Measurements from ENCODE around the gene PHLDA1.
"Not testable (repeated sequence)": the region's sequence is repeated elsewhere in the genome, so short reads cannot be mapped to it uniquely, and the experiment has no call there.

Gene PHLDA1

DNA sequence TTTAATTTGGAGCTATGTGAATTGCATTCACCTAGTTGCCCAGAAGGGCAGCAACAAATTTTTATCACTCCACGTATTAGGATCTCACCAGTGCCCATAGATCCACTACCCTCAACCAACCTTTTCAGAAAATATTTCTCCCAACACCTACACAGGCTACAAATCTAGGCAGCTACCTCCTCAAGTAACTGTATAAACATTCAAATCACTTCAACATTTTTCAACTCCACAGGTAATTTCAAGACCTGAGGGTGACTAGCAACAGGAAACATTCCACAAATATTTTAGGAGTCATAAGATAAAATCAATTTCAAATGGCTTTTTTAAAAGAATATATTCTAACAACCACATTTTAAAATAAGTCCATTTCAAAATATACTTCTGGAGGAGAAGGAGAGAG is 12.9 kb downstream of the PHLDA1 start:
- DNase-seq (ENCODE audit: low read depth) = no peak

DNA sequence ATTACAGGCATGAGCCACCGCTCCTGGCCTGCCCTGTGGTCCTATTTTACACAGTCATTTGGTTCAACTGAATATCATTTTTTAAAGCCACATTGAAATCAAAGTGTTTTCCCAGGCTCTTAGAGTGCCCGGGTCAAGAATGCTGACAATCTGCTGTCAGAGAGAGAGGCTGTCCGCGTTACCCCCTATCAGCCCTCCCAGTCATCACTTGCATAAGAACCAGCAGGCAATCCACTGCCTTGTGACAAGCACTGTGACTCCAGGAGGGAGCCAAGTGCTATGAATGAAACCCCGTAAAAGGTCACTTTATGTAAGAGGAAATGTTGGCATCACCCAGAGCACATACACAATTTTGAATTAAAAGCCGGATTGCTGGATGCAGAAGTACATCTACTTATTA is 13.5 kb downstream of the PHLDA1 start:
- DNase-seq (ENCODE audit: low read depth) = no peak

DNA sequence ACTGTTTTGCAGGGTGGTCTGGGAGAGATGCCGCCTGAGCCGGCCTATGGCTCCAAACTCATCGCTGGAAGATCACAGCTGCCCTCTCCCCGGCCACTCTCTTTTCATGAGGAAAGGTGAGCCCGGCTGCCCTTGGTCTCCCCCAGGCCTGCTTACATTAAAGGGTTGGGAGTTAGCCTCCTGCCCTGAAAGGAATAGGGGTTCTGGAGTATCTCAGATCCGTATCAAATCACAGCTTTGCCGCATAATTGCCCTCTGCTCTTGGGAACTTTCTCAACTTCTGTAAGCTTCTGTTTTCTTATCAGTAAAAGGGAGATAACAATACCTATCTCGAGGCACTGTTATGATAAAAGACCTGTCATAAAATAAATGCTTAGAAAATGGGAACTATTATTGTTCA is 17.6 kb downstream of the PHLDA1 start:
- DNase-seq (ENCODE audit: low read depth) = no peak

DNA sequence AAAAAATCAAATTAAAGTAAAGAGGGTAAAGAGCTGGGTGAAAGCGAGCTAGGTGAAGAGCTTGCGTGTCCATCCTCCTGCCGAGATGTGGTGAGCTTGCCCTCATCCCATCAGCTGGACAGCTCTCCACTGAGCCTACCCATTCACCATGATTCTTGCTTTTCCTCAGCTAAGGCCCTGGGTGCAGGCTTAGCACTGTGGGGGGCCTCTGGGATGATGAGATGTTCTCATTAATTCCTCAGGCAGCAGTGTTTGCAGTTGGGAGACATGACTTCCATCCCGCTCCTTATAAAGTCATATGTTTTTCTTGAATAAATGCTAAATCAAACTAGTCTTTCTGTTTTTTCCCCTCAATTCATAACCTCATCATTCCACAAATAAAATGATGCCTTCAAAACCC is 18.0 kb downstream of the PHLDA1 start:
- DNase-seq (ENCODE audit: low read depth) = no peak

DNA sequence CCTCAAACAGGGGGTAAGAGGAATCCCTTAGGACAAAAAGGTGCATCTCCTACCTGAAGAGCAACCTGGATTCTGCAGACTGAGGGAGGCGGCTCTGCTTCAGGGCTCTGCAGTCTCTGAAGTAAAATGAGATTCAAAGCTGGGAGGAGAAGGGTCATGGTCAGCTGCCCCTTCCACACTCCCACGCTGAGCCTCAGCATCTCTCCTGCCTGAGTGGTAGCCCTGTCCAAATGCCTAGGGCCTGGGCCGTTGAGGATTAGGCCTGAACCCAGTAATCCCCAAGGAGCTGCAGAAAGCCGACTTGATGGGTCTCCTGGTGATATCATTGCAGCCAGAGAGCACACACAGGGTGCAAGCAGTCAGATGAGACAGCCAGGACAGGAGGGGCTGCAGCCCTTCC is 18.9 kb downstream of the PHLDA1 start:
- no peak for DNase-seq (ENCODE audit: low read depth)

DNA sequence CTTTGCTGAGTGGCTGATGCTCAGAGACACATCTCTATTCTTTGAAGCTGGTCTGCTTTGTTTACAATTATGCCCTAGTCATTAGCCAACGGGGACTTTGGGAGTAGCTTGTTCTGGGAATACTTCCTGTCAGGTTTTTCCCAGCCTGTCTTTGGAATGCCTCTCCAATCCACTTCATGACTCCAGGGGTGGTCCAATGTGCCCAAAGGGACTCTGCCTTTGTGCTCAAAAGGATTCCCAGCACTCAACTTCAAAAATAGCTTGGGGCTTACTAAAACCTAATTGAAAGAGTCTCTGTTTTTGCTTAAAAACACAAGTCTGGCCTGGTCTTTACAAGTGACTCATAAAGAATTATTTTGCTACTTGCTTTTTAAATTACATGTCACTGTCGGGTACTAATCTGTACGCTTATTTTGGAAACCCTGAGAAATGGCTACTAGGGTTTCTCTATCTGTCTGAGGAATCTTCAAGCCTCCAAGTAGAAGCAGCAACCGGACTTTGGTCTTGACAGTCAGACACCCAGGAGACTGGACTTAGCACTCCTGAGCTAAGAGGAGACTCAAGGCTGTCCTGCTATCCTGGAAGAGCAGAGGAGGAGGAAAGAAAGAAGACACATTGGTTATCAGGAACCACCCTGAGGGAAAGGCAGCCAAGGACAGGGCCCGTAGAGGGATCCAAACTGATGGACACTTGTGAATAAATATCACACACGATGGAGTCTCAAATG is 20.7 kb downstream of the PHLDA1 start:
- DNase-seq (ENCODE audit: low read depth) = no peak

DNA sequence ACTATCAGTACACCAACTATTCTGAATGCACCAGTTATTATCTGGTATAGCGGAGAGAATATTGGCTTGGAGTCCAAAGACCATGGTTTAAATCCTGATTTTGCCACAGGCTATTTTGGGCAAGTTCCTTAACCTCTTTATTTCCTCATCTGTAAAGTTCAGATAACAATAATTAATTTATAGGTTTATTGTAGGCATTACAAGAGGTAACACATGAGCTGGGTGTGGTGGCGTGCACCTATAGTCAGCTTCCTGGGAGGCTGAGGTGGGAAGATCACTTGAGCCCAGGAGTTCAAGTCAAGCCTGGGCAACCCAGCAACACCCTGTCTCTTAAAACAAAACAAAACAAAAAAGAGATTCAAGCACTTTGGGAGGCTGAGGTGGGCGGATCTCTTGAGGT is 23.1 kb downstream of the PHLDA1 start:
- DNase-seq (ENCODE audit: low read depth) = no peak

DNA sequence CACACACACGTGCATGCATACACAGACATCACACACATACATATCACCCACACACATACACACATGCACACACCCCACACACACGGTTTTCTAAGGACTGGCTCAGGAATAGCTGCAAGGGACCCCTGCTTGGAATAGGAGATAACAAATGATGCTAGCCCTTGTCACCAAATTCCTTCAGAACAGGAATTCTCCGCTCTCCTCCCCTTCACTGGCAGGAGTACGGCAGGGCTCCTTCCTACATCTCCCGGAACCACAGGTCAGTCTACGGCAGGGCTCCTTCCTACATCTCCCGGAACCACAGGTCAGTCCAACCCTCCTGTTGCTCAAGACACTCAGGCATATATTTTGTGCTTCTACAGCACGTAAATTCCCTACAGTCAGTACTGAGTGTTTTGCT is 23.9 kb downstream of the PHLDA1 start:
- no peak for DNase-seq (ENCODE audit: low read depth)

DNA sequence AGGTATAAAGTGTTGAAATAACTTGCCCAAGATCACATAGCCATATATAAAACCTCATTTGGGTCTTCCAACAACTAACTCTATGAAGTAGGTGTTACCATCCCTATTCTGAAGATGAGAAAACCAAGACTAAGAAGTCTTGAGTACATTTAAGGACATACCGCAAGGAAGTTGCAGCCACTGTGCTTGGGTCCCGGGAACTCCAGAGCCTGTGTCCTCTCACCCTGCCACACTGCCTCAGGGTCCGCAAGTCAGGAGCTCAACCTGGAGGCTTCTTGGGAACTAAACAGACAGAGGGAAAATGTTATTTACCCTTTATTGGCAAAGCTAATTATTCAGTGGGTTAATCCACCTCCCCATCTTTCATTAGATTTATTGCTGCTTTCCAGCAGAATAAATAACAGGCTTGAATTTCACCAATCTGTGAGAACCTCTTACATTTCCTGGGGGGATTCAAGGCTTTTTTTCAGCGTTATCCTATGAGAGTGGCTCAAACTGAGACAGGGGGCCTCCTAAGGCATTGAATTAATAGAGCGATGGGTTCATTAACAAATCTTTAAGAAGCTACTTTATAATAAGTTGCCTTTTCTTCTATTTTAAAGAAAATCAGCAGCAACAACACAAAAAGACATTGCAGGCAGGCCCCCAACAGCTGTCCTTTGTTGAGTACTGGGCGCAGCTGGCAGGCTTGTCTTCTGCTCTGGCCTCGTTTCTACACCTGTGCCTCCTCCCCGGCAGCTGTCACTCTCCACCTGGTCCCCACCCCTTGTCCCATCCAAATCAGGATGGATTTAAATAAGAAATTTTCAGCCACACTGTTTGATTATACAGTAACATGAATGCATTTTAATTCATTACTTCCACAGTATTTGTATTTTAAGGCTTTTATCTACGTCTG is 25.3 kb downstream of the PHLDA1 start:
- DNase-seq (ENCODE audit: low read depth) = no peak

DNA sequence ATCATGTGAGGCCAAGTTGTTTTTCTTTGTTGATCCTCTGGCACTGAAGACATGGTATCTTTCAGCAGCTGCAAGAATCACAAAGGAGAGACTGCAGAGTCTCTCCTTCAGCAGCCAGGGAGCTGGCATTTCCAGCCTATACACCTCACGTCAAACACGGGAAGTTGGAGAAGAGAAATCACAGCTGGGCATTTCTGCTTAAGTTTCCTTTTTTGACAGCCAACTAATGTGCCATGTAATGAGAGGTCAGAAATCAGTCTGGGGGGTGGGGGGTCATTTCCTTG is 28.3 kb downstream of the PHLDA1 start:
- DNase-seq (ENCODE audit: low read depth) = no peak

DNA sequence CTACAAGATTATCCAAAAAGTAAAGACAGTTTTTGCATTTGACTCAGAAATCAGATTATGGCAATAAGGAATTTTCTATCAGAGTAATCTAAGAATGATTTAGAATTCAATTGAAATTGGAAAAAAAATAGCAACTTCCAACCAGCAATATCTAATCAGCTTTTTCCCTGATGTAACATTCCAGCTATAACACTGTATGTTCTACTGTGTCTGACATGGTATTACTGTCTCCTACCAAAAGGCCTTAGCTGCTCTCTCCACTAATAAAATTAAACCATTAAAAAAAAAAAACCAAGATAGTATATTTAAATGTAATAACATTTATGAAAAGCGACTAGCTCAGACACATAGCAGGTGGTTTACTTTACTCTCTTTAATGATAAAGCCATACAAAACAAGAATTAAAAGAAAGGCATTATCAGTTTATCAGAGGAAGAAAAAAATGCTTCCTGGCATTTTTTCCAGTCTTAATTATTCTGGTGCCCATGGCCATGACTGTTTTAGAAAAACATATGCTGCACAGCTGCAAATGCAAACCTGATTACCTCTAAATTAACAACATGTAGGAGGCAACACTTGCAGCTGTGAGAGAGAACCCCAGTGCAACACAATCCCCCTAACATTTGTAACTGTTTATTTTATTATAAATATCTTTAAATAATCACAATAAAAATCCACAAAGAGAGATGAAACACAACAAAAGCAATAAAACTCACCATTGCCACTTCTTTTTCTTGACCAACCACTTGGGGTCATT is 28.8 kb downstream of the PHLDA1 start:
- DNase-seq (ENCODE audit: low read depth) = no peak

DNA sequence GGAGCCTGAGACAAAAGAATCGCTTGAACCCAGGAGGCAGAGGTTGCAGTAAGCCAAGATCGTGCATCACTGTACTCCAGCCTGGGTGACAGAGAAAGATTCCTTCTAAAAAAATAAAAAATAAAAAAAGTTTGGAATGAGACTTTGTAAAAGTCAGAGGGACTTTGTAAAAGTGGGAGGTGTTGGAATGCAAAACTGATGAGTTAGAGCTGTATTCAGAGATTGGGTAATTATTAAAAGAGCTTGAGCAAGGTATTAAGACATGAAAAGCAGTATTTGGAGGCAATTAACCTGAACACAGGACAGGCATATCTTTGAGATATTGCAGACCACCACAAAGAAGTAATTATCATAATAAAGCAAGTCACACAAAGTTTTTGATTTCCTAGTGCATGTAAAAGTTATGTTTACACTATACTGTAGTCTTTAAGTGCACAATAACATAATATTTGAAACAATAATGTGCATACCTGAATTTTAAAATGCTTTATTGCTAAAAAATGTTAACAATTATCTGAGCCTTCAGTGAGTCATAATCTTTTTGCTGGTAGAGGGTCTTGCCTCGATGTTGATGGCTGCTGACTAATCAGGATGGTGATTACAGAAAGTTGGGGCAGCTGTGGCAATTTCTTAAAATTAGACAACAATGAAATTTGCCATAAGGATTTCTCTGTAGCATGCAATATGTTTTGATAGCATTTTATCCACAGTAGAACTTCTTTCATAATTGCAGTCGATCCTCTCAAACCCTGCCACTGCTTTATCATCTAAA is 33.1 kb downstream of the PHLDA1 start:
- no peak for DNase-seq (ENCODE audit: low read depth)

DNA sequence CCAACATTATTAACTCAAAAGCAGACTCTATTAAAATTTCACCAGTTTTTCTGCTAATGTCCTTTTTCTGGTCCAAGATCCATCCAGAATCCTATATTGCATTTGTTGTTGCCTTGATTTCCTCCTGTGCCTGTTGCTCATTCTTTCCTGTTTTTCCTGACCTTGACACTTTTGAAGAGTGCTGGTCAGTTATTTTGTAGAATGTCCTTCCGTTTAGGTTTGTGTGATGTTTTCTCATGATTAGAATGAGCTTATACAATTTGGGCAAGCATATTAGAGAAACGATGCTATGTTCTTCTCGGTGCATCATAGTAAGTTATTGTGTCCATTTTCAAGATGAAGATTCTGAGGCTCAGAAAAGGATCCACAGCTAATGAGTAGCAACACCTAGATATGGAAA is 33.9 kb downstream of the PHLDA1 start:
- no peak for DNase-seq (ENCODE audit: low read depth)

DNA sequence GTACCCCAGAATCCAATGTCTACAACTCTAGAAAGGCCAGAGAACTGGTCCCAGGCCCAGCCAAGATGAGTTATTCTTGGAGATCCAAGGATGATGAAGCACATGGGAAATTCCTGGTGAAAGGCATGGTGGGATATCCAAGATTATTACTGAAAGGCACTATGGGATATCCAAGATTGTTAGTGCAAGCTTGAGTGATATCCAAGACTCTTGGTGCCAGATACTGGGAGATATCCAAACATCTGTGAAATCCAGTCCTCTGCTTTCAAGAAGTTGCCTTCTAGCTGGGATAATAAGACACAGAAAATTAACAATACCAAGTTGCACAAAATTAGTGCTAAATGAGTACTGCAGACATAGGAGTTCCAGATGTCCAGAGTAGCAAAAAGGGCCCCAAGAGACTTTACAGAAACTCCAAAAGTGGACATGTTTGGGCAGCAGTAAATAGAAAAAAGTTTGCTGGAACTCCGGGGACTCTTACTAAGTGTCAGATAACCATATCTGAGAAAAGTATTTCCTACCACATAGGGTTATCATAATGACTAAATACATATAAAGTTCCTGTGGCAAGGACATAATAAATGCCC is 34.6 kb downstream of the PHLDA1 start:
- no peak for DNase-seq (ENCODE audit: low read depth)

DNA sequence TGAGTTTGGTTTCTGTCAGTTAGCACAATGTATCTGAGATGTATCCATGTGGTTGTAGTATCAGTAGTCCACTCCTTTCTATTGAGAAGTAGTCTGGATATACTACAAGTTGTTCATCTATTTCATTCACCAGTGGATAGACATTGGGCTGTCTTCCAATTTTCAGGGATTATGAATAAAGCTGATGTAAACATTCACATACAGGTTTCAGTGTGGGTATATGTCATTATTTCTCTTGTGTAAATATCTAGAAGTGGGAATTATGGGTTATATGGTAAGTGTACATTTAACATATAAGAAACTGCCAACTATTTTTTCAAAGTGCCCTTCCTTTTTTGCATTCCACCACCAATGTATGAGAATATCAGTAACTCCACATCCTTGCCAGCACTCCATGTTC is 35.9 kb downstream of the PHLDA1 start:
- no peak for DNase-seq (ENCODE audit: low read depth)

DNA sequence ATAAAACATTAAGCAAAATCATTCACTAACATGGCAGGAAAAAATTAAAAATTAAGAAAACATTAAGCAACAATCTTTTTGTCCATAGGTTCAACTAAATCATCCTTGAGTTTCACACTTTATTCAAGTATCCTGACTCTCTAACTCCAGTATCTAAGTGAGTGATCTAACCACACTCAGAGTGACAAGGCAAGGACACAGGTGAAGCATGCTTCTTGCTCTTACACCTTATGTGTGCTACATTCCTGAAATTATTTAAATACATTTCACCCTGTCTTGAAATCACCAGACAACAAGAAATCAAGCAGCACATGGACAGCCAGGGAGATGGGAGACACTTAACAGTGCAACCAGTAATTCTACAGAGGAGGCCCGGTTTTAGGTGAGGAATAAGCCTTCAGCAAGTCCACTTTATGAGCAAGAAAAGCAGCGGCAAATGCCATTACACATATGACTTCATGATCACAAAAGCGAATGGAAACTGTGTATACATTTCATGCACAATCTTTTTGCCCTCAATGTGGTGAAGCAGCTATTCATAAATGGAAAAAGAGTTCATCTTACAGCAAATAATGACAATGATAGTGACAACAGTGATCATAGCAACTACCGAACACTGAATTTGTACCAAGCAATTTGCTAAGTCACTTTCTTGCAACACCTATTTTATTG is 37.4 kb downstream of the PHLDA1 start:
- no peak for DNase-seq (ENCODE audit: low read depth)

DNA sequence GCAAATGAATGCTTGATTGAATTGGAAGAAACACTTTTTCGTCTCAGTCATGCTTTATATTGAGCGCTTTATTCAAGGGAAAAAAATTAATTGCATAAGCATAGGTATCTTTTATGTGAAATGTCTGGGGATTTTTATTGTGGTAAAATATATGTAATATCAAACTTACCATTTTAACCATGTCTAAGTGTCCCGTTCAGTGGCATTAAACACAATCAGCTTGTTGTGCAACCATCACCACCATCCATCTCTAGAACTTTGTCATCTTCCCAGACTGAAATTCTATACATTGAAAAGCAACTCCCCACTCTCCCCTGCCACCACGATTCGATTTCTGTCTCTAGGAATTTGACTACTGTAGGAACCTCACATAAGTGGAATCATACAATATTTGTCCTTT is 39.8 kb downstream of the PHLDA1 start:
- no peak for DNase-seq (ENCODE audit: low read depth)

DNA sequence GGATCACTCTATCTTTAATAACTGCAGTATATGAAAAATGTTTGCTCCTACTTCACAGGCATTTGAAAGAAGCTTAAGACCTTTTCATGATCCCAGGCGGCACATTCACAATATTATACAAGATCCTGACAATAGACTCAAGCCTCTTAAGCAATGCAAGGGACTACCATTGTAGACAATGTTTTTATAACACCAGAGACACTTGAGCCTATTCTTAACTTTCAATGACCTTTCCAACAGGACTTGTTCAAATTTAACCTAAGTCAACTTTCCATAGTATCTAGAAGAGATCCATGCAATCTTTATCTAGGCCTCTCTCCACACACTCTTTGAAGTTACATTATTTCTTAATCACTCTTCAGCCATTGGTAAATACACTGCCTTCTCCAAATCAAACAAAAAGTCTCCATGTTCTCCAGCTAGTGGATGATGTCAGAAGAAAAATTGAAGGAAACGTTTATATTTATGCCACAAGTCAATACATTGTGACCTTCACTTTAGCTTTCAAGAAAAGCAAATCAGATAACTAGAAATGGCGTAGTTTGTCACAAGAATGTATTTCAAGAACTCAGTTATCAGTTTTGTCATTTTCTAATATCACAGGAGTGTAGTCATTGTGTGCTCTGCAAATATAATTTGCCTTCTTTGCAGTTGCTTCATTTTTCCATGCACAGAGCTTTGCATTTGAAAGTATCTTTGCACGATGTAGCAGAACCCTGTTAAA is 41.2 kb downstream of the PHLDA1 start:
- no peak for DNase-seq (ENCODE audit: low read depth)

DNA sequence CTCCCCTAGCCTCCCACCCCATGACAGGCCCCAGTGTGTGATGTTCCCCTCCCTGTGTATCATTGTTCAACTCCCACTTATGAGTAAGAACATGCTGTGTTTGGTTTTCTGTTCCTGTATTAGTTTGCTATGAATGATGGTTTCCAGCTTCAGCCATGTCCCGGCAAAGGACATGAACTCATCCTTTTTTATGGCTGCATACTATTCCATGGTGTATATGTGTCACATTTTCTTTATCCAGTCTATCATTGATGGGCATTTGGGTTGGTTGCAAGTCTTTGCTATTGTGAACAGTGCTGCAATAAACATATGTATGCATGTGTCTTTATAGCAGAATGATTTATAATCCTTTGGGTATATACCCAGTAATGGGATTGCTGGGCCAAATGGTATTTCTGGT is 43.9 kb downstream of the PHLDA1 start:
- DNase-seq (ENCODE audit: low read depth) = not testable (repeated sequence)

DNA sequence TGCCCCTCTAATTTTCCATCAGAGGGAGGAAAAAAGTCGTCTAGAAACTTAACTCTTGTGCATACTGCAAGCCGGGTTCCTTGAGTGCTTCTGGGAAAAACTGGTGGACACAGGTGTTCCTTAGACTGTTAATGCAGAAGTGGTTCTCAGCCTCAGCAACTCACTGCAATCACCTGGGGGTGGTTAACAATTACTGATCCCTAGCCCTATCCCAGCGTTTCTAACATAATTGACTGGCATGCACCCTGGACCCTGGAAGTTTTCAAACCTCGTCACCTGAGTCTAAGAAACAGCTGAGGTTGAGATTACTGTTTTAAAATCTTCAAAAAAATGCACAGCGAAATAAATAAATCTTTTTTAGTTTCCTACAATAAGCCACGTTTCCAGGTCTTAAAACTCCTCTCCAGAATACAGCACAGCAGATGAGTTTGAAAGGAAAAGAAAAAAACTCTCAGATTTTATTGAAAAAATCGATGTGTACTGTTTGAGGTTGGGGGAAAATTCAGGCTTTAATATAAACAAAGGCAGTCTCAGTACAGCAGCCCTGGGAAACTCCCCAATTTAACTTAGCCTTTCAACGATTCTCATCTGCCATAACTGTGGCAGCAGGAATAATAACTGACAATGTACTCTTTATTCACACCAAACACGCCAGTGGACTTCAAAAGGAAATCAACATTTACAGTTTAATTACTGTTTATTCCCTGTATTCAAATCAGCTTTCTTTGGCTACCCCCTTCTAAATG is 45.4 kb downstream of the PHLDA1 start:
- no peak for DNase-seq (ENCODE audit: low read depth)

Data from T follicular helper cell (primary cell).